ENCODE results near the gene DDC.
"Not testable (repeated sequence)": the region's sequence is repeated elsewhere in the genome, so short reads cannot be mapped to it uniquely, and the experiment has no call there.

The DDC gene

DNA sequence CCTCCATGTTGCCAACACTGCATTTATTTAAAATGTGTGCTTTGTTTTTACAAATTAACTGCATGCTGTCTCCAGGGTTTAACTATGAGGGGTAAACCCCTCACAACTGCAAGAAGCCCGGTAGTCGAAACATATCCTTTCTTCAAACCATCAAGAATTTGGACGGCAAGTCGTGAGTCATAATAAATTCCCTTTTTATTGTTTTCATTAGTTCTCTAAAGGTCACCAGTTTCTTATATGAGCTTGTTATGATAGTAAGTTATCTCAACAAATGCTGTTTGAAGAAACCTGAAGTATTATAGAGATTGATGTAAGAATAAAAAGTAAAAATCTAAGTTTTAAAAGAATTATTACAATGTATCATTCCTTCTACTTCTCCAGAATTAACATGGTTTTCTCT is 102.8 kb downstream of the DDC start:
- in situ Hi-C loops (cut with HindIII; ENCODE audit: low sequenced_read_pairs) = no loop called here
- no peak overlapping the region for H3K4me3 ChIP-seq (ENCODE audit: low read depth, low read length)
- TF ChIP-seq, protein P1, sequence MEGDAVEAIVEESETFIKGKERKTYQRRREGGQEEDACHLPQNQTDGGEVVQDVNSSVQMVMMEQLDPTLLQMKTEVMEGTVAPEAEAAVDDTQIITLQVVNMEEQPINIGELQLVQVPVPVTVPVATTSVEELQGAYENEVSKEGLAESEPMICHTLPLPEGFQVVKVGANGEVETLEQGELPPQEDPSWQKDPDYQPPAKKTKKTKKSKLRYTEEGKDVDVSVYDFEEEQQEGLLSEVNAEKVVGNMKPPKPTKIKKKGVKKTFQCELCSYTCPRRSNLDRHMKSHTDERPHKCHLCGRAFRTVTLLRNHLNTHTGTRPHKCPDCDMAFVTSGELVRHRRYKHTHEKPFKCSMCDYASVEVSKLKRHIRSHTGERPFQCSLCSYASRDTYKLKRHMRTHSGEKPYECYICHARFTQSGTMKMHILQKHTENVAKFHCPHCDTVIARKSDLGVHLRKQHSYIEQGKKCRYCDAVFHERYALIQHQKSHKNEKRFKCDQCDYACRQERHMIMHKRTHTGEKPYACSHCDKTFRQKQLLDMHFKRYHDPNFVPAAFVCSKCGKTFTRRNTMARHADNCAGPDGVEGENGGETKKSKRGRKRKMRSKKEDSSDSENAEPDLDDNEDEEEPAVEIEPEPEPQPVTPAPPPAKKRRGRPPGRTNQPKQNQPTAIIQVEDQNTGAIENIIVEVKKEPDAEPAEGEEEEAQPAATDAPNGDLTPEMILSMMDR (IDR thresholded peaks at IDR 0.05; ENCODE audit: low read depth, low read length, missing control alignments) = no peak
- DNase-seq (ENCODE audit: low read depth) = no peak

DNA sequence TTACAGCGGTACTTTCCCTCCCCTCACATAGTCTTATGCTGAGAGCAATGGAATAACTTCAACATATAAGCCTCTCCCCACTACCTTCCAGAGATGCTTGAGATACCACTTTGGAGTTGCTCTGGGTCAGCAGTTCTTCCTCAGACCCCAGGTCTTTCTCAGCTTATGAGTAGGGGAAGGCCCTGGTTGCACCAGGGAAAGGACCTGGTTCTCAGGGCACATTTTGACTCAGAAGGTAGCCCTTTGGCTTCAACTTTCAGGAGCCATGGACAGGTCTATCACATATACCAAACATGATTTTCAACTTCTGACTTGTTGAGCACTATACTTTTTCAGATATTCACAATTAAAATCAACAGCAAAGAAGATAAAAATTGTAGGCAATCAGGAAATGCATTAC is 103.5 kb downstream of the DDC start:
- no peak for DNase-seq (ENCODE audit: low read depth)
- in situ Hi-C loops (cut with HindIII; ENCODE audit: low sequenced_read_pairs) = no loop called here
- H3K4me3 ChIP-seq (ENCODE audit: low read depth, low read length) = no peak overlapping the region
- TF ChIP-seq, protein P1 (IDR thresholded peaks at IDR 0.05; ENCODE audit: low read depth, low read length, missing control alignments) = no peak

DNA sequence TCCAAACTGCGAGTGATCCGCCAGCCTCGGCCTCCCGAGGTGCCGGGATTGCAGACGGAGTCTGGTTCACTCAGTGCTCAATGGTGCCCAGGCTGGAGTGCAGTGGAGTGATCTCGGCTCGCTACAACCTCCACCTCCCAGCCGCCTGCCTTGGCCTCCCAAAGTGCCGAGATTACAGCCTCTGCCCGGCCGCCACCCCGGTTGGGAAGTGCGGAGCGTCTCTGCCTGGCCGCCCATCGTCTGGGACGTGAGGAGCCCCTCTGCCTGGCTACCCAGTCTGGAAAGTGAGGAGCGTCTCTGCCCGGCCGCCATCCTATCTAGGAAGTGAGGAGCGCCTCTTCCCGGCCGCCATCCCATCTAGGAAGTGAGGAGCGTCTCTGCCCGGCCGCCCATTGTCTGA is 106.0 kb downstream of the DDC start:
- DNase-seq (ENCODE audit: low read depth); in situ Hi-C loops (cut with HindIII; ENCODE audit: low sequenced_read_pairs); H3K4me3 ChIP-seq (ENCODE audit: low read depth, low read length): not testable (repeated sequence)

DNA sequence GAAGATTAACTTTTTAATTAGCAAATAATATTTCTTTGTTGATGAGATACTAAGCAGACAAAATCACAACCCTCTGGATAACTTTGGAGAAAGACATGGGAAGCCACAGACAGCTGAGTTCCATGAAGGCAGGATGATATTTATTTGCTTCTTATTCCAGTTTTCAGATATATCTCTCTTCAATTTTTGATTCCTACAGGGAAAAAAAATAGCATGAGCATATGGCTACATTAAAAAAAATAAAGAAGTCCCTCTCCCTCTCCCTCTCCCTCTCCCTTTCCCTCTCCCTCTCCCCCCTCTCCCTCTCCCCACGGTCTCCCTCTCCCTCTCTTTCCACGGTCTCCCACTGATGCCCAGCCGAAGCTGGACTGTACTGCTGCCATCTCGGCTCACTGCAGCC is 106.6 kb downstream of the DDC start:
- DNase-seq (ENCODE audit: low read depth); in situ Hi-C loops (cut with HindIII; ENCODE audit: low sequenced_read_pairs); H3K4me3 ChIP-seq (ENCODE audit: low read depth, low read length): not testable (repeated sequence)

DNA sequence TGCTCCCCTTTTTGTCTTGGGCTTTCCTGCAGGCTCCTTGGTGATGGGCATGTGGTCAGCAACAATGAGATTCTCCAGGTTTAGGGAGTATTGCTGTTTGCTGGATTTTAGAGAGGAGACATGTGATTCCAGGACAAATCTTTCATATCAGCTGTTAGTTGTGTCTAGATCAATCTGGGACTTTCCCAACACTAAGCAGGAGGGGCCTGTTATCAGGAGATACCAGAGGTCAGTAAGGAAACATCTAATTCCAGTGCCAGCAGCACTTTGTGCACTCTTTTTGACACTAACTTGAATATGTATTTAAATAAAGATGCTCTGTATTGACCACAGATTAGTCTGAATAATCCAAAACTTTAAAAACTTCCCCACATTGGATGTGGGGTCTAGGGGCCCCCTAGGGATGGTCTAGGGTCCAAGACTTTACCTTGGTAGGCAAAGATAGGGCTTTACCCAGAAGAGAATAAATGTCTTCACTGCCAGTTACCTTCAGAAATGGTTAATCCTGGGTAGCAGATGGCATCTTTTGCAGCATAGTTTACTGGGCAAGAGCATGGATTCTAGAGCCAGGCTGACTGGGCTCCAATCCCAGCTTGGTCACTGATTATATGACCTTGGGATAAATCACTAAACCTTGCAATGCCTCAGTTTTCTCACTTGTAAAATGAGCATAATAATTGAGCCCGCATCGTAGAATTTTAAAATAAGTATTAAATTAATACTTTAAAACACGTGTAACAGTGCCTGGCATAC is 108.7 kb downstream of the DDC start:
- DNase-seq (ENCODE audit: low read depth) = no peak
- in situ Hi-C loops (cut with HindIII; ENCODE audit: low sequenced_read_pairs) = no loop called here
- H3K4me3 ChIP-seq (ENCODE audit: low read depth, low read length) = no peak overlapping the region
- TF ChIP-seq, protein P1 (IDR thresholded peaks at IDR 0.05; ENCODE audit: low read depth, low read length, missing control alignments) = no peak

DNA sequence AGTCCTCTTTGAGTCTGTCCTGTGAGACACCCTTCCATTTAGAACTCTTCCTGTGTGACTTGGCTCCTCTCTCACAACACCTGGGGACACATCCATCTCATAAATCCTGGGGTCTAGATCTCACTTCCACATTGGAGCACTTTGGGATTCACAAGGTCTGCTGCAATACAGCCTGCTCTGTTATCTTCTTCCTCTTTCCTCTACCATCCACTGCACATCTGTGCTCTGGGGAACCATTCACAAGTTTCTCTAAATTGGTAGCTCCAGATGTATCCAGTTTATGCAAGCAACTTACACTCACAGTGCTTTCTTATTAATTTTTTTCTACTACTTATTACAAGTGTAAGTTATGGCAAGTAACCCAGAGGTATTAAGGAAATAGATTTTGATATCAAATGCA is 109.5 kb downstream of the DDC start:
- DNase-seq (ENCODE audit: low read depth) = no peak
- in situ Hi-C loops (cut with HindIII; ENCODE audit: low sequenced_read_pairs) = no loop called here
- H3K4me3 ChIP-seq (ENCODE audit: low read depth, low read length) = no peak overlapping the region

DNA sequence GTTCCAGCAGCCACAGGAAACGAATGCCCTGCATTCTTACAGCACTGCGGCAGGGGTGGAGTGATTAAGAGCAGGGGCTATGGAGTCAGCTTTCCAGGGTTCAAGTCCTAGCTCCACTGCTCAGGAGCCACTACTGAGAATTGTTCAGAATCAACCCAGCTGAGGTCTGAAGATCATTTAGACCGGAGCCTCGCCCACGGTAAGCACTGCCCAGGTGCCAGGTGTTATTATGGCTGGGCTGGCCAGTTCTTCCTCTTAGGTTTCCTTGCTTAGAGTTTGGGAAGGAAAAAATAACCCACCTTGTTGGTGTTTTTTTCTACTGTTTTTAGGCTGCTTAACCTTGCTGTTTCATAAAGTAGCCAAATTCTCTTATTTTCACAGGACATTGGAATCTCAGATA is 110.2 kb downstream of the DDC start:
- DNase-seq (ENCODE audit: low read depth) = no peak
- no peak overlapping the region for H3K4me3 ChIP-seq (ENCODE audit: low read depth, low read length)
- TF ChIP-seq, protein P1 (IDR thresholded peaks at IDR 0.05; ENCODE audit: low read depth, low read length, missing control alignments) = no peak
- in situ Hi-C loops (cut with HindIII; ENCODE audit: low sequenced_read_pairs) = no loop called here

More for the DNA sequence above, 109.5 kb downstream of the DDC start:
- TF ChIP-seq, protein P1 (IDR thresholded peaks at IDR 0.05; ENCODE audit: low read depth, low read length, missing control alignments) = no peak
